ENCODE data around the gene PPIE.
"Not testable (repeated sequence)": the region's sequence is repeated elsewhere in the genome, so short reads cannot be mapped to it uniquely, and the experiment has no call there.

Gene PPIE

DNA sequence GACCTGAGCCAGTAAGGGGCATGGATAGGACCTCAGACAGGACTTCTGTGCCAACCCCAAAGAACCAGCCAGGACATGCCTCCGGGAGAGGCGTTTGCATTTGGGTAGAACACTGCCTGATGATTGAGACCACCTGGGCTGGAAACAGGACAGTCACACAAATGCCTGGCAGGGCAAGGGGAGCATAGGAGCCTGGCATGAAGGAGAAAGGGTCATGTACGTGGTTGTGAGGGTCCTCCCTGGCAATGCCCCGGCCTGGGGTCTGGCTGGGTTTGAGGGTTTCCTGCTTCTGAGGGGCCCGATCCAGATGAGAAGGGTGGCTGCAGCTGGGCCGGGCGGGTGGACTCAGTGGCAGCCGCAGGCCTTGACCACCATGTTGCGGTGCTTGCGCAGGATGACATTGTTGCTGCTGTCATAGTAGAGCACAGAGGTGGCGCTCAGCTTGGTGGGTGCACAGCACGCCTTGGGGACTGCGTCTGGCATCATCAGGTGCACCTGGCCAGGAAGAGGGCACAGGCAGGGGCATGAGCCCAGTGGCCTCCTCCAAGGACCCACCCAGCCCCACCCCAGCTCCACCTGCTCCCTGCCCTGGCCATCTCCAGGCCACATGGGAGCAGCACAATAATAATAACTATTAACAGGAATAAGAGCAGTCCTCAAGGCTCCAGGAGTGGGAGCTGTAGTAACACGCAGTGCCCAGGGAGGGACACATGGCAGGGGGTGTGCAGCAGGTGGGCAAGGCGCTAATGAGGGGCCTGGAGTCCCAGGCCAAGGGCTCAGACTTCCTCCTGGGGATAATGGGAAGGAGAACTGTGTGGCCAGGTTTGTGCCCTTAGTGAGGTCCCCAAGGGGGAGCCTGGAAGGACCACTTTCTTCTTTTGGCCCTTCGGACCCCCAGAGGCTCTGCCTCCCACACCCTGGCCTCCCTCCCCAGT lies 21.7 kb downstream of the PPIE start:
- DNase-seq, result no peak

DNA sequence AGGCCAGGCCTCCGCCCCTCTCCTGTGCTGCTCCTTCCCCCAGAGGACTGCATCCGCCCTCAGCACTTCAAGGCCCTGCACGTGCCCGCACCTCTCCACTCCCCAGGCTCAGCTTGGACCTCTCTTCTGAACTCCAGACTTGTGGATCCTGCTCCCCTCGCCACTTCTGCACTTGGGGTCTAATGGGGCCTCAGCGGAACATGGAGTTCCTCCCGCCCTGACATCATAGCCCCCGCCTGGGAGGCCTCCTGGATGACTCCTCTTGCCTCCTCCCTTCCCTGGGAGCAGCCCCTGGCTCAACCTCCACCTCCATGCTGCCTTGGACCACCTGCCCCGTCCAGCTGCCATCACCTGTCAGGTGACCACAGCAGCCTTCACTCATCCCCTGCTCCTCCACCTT lies 22.3 kb downstream of the PPIE start:
- DNase-seq, result no peak

DNA sequence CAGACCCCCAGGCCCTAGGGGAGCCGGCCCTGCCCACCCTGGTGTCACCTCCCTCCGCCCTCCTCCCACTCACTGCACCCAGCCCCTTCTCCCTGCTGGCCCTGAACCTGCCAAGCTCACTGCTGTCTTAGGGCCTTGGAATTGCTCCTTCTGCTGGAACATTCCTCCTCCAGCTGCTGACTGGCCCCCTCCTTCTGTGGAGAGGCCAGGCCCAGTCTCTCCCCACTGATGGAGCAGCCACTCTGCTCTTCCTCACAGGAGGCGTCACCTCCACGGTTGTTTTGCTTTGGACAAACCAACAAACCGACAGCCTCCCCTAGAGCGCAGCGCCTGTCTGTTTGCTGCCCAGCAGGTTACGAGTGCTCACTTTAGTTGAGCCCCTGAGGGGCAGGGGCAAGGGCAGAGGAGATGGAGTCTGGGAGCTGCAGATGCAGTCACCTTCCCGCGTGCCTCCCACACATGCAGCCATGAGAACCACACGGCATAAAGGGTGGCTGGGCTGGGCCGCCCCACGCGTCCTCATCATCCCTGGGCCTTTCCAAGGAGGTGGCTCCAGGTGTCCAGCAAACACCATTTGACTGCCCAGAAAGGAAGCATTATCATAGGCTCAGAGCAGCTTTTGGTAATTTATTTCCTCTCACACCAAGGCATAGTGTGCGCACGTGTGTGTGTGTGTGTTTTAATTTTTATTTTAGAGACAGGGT lies 23.0 kb downstream of the PPIE start:
- no peak for DNase-seq

DNA sequence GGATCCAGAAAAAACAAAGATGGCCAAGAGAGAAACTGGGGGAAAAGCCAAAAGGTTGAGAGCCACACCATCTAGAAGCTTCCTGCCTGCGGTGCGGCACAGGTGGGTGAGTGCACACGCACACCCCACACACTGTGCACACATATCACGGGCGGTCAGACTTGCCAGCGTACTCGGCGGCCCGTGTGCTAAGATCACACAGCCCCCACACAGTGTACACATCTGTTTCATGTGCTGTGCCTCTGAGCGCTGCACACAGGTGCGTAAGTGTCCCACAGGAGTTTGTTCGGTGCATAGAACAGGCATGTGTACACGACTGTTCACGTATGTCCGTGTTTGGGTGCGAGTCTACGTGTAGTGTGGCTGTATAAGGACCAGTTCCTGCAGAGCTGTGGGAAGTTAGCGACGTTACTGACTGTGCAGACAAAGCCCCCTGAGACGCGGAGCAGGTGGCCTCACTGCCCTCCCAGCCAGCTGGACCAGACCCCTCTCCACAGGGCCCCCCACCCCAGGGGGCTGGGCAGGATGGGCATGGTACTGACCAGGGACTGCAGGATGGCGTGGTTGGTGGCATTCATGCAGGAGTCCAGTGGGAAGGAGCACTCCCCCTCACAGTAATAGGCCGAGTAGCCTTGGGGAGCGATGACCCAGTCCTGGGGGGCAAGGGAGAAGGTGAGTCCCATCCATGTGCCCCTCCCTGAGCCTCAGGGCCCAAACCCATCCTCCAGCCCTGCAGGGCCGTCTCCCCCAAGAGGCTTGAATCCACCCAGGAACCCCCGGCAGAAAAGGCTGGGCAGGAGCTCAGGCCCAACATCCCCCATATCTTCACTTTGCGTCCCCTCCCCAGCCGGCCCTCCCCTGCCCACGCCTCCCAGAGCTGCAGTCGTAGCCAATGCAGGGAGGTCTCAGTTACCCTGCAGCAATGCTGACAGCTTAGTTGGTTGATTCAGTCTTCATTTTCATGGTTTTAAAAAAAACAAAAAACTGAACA lies 24.2 kb downstream of the PPIE start:
- DNase-seq, result no peak

DNA sequence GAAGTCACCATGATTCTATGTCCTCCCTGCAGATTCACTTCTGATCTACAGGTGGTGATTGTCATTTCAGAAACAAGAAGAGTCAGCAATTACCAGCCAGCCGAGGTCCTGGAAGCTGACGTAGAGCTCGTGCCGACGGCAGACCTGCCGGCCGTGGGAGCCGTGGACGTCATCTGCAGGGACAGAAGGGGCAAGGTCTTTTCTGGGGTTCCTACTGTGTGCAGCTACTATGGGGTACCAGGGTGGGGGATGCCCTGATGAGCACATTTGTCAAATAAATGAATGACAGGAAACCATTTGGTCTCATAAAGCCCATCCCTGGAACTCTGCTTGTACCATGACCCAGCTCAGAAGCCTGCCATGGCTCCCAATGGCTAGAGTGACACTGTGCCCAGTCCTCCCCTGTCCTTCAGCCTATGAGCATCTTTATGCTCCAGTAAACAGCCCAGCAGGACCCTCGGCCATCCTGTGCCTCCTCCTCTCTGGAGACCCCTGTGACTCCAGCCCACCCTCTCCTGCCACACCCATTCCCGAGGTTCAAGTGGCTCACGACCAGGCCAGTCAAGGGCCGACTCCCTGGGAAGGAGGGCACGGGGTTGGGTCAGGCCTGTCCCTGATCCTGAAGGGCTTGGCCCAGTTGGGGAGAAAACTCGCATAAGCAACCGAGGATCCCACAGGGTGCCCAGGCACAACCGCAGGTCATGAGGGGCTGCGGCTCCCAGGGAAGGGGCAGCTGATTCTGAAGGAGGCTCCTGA lies 25.1 kb downstream of the PPIE start:
- DNase-seq, result not testable (repeated sequence)

DNA sequence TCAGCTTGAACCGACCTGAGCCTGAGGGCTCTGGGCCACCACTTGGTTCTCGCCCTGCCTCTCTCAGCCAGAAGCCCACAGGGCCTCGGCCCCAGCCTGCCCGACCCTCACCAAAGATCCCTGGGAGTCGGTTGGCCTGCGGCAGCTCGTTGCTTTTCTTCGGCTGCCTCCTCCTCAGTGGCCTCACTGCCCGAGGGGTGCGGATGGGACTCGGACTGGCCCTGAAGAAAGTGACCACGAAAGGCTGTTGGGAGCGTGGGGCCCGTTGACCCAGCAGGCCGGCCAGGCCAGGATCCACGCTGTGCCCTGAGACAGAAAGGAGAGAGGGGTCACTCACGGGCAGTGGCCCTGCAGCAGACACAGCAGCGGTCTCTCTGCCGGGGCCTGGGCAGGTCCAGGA lies 25.8 kb downstream of the PPIE start:
- not testable (repeated sequence) for DNase-seq

DNA sequence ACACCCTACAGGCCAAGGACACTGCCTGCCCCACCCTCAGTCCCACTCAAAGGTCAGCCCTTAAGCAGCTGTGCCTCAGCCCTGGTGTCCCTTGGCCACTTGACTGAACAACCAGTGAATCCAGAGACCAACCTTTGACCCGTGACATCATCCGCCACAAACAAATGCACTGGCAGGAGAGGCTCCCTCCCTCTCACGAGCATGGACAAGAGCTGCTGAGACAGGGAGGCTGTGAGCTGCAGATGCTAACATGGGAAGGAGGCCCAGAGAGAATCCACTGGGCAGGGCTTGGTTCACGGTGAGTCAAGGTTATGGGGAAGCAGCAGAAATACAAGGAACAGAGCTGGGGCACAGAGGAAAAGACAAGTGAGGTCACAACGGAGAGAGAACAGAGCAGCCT lies 27.8 kb downstream of the PPIE start:
- DNase-seq, result not testable (repeated sequence)

DNA sequence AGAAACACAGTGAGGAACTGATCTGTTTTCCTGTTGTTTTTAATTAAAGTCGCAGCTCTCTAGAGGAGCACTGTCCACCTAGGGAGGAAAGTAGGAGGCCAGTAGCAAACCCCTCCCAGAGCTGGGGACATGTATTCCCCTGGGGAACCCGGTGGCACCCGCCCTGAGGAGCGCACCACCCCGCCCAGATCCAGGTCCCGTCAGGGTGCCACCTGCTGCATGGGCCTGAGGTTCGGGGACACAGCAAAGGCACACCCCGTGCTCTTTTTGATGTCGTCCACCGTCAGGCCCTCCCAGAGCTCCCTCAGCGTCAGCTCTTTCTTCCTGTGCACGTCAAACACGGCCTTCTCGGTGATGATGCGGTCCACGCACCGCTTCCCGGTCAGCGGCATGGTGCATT lies 30.8 kb downstream of the PPIE start:
- DNase-seq, result not testable (repeated sequence)

DNA sequence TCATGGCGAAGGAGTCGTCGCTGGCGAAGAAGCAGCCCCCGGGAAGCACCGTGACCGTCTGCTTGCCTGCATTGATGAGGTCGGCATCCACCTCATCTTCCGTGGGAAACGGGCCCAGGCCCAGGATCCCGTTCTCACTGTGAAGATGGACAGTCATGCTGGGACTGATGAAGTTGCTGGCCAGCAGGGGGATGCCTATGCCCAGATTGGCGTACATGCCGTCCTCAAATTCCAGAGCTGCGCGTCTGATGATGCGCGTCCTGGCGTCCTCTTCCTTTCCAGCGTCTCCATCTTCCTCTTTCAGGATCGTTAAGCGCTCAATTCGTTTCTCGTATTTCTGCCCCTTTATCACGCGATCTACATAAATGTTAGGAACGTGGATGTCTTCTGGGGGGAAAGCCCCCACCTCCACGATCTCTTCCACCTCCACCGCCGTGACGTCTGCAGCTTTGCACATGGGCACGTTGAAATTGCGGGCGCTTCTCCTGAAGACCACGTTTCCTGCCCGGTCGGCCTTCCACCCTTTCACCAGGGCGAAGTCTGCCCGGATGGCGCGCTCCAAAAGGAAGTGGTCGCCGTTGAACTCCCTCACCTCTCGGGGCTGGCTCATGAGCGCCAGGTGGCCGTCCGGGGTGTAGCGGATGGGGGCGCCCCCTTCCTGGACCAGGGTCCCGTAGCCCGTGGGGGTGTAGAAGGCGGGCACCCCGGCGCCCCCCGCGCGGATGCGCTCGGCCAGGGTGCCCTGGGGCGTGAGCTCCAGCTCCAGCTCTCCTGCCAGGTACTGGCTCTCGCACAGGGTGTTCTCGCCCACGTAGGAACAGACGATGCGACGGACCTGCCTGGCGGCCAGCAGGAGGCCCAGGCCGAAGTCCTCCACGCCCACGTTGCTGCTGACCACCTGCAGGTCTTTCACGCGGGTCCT lies 31.7 kb downstream of the PPIE start:
- DNase-seq, result not testable (repeated sequence)

DNA sequence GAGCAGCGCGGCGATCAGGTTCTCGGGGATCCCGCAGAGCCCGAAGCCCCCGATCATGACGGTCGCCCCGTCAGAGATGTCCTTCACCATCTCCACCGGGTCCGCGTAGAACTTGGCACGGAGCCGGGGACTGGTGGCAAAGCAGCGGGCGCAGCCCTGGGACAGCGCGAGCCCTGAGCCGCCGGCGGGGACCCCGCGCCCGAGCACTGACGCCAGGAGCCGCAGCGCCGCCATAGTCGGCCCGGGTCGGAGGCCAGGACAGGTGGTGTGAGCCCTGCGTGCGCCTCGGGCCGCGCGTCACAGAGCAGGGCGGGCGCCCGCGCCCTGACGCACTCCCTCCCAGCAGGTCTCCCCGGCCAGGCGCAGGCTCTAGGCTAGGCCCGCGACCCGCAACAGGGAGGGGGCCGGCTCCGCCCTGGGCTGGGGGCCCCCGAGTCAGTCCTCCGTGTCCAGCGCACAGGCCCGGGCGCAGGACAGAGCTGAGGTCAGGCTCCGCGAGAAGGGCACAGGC lies 32.4 kb downstream of the PPIE start, which contains the start of gene OXCT2:
TSS of gene OXCT2 (minus strand) at position 327 of the 511 bp plus-strand sequence. CDS start at position 234, 93 bp downstream.
- DNase-seq, result not testable (repeated sequence)

DNA sequence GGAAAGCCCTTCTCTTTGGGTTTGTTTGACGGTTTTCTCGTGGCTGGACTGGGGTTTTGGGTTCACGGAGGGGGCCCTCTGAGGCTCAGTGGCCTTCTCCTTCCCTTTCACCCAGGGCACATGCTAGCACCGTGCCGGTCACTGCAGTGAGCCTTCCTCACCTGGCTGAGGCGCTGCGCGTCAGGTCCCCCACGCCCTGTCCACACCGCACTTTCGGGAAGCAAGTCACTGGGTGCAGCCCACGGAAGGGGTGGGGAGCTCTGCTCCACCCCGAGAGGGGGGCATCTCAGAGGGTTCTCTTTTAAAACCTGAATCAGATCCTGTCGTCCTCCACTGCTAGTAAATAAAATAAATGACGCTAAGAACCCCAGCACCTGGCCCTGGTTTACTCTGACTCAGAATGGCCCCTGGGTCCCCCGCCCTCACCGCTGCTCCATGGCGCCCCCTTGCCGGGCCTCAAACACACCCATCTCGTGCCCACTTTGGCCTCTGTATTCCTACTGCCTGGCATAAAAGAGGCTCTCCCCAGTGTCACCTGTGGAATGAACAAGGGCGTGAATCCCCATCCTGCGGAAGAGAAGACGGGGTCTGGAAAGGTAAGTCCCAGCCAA lies 34.8 kb downstream of the PPIE start:
- not testable (repeated sequence) for DNase-seq

DNA sequence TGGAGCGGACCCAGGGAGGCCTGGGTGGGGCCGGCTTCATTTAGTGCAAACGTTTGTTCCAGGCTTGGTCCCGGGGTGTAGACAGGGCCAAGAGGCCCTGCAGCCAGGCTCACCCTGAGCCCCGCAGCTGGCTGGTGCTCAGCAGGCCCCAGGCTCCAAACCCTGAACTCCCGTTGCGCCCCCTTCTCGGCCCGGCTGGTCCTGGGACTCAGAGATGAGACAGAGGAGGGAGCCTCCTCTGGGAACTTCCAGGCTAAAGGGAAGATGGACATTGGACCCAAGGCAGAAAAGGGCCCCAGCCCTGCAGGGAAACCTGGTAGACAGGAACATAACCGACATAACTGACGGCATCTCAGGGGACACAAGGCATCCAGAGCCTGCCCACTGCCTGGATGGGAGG lies 36.5 kb downstream of the PPIE start:
- not testable (repeated sequence) for DNase-seq

DNA sequence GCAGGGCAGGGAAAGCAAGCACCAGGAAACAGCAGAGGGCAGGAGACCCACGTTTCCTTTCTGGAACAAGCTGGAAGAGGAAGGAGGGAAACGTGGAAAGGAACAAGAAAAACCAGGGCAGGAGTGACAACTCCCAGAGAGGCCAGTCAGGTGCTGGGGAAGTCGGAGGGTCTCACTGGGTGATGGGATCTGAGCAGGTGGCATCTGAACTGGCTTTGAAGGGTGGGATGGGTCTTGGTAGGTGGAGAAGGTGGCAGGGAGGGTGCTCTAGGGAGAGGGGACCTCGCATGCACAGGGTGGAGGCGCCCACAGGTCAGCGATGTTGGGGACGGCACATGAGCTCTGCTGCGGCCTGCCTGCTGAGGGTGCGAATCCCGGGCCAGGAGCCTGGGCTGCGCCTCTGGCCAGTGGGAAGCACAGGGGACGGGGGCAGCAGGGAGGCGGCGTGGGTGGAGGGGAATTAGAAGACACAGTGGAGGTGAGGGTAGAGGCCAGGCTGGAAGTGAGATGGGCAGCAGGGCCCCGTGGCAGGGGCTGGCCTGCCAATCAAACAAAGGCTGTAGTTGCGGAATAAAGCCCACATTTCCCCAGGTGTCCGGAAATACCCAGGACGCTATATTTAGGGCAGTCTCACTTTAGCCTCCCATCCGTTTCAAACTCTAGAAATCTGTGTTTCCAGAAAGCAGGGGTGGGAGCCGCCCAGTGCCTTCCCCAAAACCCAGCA lies 37.2 kb downstream of the PPIE start:
- DNase-seq, result not testable (repeated sequence)

DNA sequence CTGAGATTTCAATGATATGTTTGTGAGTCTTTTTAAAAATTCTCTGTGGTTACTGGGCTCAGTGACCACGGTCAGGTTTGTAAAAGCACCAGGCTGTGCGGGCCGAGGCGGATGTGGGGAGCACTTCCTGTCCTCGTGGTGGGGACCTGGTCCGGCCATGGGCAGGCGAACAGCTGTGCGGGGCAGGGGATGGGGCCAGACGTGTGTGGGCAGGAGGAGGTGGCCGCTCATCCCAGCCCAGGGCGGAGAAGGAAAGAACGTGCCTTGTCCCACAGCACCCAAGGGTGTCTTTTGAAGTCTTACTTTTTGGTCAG lies 37.7 kb downstream of the PPIE start:
- DNase-seq, result no peak

DNA sequence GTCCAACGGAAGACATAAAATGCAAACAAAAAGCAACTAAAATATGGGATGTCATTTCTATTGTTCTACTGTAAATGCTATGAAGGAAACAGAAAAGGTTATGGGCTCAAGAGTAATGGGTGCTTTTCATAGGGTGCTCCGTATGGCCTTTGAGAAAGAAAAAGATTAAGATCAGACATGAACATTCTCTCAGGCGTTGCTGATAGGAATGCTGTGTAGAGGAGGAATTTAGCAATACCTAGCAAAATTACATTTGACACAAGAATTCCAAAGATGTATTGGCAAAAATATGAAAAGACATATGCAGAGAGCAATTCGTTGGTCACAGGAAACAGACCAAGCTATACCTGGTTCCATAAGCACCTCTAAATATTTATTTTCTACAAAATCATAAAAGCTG lies 38.2 kb downstream of the PPIE start:
- DNase-seq, result no peak

DNA sequence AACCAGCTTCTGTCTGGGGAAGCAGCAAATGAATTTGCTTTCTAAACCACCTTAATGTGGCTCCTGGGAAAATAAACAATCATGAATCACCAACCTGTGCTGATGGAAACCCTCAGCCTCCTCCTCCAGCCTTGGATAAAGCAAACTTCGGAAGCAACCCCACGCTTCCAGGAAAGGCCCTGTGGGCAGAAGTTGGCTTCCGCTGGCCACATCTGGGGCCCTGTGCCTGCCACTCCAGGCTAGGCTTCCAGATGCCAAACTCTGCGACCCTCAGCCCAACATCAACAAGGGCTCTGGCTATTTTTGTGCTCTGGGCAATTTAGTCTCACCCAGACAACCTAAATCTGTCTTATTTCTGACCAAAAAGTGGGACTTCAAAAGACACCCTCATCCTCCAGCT lies 38.6 kb downstream of the PPIE start:
- no peak for DNase-seq

DNA sequence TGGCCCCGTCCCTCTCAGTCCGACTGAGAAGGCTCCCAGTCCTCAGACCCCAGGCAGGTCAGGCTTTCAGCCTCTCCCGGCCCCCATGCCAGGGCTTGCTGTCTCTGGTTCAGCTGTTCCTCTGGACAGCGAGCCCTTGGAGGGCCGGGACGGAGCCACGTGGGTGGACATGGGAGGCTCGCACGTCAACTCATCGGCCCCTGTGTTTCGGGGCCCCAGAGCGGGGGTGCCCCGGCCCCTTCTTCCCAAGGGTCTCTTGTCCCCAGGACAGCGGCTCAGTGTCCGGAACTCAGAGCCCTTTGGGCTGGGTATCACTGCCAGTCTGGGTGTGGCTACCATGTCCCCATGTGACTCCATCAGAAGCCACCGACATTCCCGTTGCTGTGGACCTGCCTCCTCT lies 39.2 kb downstream of the PPIE start:
- not testable (repeated sequence) for DNase-seq

DNA sequence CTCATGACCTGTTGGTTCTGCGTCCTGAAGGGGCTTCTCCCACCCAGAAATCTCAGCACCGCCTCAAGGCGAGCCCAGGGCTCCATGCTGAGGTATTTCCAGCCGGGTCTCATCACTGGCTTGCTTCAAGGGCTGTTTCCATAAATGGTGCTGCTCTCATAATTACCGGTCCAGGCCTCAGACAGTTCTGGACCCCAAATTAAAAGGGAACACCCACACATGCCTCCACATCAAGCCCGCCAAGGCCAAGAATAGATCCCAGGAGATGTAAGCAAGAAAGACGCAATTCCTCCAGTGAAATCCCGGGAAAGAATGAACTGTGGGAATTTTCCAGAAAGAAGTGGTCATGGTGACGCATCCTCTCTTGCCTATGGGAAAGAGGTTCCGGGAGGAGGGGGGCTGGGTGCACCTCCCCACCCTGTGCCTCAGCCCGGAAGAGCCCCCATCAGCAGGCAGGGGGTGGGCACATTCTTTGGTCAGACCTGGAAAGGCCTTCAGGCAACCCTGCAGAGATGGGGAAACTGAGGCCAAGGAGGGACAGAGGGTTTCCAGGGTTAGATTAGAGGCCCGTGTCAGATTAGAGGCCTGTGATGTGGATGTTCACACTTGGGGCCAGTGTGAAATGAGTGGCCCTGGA lies 39.9 kb downstream of the PPIE start:
- not testable (repeated sequence) for DNase-seq

DNA sequence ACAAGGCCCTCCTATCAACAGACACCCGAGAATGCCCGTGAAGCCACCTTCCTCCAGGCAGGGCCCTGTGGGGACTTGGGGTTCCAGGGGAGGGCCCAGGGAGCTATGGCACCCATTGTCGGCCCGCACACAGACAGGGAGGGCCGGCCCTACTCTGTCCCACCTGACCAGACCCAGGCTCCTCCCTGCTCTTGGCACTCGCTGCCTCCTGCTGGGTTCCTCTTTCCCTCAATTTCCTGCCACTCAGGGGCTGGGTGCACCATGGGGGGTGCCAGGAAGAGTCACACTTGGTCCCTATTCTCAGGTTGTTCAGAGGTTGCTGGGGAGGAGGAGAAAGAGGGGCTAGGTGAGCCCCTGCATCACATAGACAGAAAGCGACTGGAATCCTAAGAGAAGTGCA lies 40.5 kb downstream of the PPIE start:
- DNase-seq, result no peak

All from NCI-H748 treated with DMSO at 0.1 percent for 48 hours (cell line).